HG03159 (cell line): ENCODE measurements around the gene TNNC1.

Experiments used
- ATAC-seq: cut with Tn5 transposase; IDR thresholded peaks from one replicate; pipeline ENCODE4 v1.9.1; 2021; ENCODE audit warnings: mild to moderate bottlenecking, moderate library complexity; ENCODE audit not compliant: unreplicated experiment

TNNC1 gene

DNA sequence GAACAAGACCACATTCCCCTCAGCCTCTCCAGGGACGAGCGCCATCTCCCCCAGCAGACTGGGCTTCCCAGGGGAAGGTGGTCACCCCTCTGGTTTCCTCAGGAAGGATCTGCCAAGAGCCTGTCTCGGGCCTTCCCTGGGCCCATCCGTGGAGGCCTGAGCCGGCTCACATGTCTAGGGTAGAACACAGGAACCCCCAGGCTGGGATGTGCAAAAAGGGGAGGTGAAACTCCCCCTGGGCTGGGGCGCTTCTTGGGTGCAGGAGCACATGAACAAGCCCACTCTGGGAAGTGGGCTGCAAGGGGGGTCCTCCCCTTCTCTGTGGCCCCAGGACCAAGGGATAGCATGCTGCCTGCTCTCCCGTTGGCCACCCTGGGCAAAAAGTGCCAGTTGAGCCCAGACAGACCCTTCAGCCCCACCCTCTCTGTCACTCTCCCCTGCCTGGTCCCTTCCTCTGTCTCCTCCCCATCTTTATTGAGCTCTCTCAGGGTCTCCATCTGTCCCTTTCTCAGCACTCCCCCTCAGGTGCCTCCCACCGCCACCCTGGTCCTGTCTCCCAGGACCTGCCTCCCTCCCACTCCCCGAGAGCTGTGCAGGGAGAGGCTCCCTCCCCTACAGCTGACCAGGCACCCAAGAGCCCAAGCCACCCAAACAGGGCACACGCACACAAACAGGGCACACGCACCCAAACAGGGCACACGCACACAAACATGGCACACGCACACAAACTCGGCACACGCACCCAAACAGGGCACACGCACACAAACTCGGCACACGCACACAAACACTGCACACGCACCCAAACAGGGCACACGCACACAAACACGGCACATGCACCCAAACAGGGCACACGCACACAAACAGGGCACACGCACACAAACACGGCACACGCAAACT lies 9.8 kb downstream of the TNNC1 start:
- no peak for ATAC-seq

DNA sequence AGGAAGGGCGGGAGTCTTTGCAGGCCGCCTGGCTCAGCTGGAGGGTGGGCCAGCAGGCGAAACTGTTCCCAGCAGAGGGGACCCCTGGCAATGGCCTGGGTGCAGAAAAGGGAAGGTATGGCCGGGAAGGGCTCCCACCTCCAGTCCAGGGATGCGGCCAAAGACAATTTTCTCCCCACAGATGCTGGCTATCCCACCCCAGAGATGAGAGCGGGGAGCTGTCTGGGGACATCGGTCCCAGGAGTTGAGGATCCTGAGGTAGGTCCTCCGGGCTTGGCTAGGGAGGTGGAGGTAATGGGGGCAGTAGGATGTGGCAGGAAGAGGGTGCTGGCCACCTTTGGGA lies 10.6 kb downstream of the TNNC1 start:
- ATAC-seq: no peak

DNA sequence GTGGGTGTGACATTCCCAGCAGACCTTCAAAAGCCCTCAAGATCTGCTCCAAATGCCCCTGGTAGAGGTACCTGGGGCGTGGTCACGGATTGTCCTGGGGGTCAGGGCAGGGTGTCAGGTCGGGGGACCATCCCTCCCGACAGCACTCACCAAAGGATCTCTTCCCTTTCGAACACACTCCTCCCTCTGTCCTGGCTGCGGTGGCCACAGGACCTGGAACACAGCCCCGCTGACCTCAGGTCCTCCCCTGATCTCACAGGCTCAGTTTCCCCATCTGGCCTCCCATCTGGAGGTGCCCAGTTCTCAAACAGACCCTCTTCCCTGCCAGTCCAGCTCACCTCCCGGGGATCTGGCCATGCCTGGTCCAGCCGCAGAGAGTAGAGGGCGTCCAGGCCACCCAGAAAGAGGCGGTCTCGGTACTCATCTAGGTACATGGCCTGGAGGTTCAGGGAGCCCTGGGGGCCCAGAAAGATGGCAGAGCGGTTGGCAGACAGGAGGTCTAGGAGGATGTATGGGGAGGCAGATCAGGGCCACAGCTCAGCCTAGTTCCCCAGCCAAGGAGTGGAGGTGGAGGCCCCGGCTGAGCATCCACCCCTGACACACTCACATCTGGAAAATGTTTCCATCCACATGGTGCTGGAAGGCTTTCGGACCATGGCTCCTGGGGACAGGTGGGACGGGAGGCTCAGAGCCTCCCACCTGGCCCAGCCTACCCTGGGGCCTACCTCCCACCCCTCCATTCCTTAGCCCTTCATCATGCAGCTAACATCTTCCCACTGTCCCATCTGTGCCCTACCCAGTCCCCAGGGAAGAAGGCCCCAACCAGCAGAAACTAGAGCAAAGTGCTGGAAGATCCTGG lies 11.2 kb downstream of the TNNC1 start:
- ATAC-seq: no peak

DNA sequence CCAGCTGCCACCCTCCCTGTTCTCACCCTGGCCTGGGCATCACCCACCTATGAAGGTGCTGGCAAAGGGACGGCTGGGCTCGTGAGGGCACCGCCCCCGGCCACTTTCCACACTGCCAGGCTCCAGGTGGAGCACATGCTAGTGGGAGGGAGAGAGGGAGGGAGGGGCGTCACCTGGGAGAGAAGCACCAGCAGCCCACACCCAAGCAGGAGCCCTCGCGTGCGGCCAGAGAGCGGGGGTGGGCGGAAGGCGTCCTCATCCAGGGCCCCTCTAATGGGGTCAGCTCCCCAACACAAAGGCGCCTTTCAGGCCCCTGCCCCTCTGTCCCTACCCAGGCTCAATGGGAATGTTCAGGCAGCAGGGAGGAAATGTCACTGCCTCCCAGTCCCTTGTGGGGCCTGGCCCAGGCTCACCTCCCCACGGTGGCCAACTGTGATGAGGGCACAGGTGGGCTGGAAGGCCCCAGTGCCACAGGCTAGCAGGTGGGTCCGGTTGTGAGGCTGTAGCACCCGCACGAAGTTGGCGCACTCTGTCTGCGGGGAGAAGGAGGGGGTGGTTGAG lies 12.0 kb downstream of the TNNC1 start:
- ATAC-seq: no peak

DNA sequence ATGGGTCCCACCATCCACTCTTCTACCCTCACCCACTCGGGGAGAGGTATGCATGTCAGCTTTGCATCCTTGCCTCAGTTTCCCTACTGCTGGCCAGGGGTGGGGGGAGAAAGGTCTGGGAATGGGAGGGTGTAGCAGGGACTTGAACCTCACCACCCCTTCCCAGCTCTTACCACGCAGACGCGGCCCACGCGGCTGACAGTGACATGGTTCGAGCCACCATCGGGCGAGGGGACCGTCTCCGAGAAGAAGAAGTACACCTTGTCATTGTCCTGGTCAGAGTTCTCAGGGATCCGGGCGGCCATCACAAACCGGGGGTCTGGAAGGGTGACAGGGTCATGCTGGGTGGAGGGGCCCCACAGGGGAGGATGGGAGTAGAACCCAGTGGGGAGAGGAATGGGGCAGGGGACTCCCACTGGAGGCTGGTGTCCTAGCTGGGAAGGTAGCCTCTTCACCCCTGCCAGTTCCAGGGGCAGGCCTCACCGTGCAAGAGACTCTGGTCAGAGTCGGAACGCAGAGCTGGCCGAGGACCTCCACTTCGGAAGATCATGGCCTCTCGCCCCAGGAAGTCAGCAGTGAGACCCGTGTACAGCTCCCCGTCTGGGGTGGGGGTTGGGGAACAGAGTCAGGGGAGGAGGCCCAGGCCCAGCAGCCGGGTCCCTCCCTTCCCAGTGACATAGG lies 12.6 kb downstream of the TNNC1 start:
- no peak for ATAC-seq

DNA sequence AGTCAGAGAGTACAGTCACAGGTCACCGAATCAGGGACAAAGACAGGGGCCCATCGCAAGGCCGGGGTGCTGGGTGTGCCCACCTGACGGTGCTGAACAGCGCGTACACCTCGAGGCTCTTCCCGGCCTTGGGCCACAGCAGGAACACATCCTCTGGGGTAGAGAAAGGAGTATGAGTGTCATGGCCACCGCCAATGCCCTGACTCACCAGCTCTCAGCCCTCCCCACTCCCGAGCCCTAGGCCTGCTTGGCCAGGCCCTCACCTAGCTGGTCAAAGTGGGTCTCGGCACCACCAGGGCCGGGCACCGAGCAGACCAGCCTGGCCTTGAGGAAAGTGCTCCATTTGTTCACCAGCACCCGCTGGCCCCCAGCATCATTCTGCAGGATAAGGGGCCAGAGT lies 13.2 kb downstream of the TNNC1 start:
- no peak for ATAC-seq

DNA sequence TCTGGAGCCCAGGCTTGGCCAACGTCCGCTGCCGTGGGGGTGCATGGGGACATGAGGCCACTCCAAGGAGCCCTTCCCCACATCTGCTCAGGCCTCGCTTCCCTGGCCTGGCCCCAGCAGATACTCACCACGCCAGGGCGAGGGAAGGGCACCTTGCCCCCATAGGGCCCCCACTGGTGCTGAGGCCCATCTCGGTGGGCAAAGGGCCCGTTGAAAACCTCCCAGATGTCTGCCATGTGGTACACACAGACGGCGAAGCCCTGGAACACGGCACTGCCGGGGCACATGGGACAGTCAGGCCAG lies 13.6 kb downstream of the TNNC1 start:
- no peak for ATAC-seq

DNA sequence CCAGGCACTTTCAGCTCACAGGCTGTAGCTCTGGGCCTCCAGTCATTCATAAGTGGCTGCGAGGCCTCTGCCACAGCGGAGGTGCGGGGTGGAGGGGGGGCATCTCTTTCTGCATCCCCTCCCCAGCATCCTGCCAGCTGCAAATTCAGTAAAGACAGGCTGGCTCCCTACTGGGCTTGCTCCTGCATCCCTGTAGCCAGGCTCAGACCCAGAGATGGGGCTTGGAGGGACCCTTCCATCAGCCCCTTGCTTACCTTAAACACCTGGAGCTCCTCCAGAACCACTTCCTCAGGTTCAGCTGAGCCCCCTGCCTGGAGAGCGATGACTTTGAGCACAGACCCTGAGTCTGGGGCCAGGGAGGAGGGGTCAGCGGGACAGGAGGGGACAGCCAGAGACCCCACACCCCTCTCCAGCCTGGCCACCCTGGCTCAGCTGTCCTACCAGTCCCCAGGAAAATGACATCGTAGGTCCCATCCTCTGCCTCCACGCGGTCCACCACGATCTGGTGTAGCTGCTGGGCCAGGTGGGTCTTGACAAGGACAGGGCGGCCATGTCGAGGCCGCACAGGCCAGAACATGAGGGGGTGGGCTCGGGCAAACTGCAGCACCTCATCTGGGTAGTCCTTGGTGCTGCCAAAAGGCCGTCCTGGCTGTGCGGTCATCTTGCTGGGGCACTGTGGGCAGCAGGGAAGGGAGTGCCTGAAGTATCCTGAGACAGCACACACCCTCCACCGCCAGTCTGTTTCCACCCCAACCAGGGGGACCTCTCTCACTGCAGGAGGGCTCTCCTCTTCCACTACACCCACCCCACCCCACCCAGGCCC lies 14.2 kb downstream of the TNNC1 start:
- no peak for ATAC-seq

DNA sequence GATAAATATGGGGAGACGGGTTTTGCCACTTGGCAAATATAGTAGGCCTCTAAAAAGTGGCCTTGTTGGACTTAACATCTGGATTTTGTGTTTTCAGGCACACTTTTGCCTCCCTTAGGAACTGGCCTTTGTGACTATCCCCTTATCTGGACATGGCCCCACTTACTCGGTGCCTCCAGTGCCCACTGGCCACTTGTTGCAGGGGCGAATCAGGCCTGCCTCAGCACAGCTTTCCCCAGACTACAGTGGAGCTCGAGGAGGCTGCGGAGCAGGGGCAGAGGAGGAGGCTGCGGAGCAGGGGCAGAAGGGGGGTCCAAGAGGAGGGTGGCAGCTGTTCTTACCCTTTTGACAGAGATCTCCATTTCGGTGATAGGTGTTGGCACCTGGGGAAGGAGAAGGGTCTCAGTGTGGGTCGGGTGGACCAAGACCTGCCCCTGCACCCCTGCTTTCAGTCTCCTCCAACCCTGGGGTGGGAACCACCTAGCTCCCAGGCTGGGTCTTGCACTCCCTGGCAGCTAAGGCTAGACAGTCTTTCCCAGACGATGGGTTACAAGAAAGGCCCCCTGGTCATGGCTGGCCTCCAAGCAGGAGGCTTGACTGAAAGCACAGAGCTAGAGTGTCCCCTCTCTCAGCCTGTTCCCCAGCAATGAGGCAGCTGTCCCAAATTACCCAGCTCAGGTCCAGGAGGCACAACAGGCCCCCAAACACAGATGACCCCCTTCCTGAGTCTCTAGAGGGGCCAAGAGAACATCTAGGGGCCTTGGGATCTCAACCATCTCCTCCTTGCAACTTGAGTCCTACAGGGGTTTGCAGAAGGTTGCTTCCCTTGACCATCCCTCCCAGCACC lies 15.0 kb downstream of the TNNC1 start:
- no peak for ATAC-seq

DNA sequence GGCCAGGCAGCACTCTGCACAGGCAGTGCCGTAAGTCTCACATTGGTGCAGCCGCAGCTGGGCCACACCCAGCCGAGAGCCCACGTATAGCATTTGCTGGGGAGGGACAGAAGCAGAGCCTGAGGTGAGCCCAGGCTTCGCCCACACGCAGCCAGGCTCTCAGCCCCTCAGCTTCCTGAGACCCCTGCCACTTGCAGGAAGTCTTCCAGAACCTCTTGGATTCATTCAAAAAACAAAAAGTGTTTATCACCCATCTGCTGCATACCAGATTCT lies 15.8 kb downstream of the TNNC1 start:
- no peak for ATAC-seq

DNA sequence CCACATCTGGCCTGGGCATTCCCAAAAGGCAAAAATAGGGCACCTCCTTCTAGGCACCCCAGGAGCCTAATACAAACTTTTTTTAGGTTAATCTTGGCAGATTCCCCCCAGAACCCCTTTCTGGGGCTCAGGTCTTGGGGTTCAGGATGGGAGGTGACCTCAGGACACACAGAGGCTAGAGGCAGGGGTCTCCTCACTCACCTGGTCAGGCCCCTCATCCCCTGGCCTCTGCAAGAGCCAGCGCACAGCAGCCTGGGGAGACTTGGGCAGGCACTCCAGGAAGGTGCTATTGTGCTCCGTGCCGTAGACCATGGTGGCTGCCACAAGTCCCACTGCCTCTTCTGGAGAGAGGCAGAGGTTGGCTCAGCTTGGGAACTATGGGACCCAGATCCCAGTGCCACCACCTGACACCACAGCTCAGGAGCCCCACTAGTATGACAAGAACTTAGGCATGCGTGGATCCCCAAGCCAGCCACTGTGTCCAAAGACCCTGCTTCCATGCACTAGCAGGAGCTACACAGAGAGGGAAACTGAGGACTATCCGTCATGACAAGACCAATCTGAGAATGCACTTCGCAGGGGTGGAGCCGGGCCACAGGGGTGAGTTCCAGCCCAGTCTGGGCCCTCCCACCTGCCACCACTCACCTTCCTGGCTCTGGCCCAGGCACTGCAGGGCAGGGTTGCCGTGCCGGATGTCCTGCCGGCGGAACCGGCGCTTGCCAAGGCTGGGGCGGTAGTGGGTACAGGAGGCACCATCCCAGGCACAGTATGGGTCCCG lies 16.3 kb downstream of the TNNC1 start:
- no peak for ATAC-seq

DNA sequence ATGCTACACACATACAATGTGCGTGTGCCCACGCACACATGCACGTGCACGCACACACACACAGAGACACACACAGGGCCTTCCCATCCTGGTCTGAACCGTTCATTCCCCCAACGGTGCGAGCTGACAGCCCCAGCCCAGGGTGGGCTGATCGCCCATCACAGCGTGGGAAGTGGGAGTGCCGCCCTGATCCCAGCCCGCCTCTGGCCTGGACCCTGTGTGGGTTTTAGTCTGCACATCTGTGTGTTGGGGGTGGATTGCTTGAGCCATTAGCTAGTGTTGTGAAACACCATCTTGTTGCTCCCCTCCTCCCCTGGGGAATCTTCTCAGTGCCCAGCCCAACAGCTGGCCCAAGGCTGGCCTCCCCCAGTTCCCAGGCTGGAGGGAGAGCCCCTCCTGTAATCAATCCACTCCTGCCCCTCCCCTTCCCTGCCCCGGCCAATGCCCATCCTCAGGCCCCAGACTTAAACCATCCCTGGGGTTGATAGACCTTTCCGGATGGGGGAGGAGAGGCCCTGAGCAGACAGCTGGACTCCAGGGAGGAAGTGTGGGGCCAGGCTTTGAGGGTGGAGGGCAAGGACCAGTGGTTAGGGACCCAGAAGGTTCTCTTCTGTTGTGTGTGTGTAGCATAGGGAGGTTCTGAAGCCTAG lies 17.2 kb downstream of the TNNC1 start:
- no peak for ATAC-seq

DNA sequence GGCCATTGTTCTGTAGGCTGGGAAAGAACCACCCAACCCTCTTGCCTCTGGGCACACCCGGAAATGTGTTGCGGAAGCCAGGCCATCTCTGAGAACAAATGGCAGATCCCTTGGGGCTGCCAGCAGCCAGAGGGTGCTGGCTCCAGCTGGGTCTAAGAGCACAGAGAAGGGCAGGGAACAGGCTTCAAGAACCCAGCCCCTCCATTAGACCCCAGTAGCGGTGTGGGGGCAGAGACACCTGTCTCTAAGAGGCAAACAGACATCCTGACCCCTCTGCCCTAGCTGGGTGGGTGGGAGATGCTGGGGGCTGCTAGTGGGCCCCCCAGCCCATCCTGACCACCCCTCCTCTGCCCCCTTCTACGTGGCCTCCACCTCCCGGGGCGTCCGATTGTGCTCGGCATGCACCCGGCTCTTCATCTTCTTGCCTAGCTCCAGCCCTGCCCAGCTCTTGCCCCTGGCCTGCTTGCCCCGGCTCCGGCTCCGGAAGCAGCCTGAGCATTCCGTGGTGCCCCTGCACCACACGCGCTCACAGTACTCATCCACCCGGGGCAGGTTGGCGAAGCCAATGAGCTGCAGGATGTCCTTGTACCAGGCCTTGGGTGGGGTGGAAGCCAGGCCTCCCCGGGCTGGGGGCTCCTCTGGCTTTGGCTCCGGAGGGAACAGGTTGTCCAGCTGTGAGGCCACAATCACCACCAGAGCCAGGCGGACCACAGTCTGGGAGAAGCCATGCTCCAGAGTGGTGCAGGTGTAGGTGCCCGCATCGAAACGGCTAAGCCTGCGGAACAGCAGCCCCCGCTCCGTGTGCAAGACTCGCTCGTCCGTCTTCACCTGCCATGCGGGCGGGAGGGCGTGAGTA lies 18.4 kb downstream of the TNNC1 start:
- ATAC-seq: no peak

DNA sequence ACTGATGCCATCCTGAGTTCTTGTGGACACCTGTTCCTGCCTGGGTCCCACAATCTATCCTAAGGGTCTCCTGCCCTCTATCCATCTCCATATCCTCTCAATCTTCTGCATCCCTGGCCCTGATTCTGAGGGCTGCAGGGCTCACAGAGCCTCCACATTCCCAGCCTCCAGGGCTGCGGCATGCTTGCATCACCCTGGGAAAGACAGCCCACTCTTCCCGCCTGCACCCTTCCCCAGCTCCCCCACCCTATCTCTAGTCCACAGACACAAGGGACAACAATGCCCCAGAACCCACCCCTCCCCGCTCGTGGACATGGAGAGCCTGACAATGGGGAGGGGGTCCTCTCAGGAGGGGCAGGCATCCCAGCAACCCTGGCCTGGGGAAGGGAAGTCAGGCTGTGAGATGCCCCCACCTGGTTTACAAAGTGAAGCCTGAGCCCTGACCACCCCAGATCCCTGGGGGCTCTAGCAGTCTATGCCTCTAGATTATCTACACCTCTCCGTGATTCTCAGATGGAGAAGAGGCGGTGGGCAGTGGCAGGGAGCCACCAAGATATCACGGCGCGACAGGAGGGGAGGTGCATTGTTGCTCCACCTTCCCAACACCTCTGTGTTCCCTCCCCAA lies 19.2 kb downstream of the TNNC1 start:
- no peak for ATAC-seq

DNA sequence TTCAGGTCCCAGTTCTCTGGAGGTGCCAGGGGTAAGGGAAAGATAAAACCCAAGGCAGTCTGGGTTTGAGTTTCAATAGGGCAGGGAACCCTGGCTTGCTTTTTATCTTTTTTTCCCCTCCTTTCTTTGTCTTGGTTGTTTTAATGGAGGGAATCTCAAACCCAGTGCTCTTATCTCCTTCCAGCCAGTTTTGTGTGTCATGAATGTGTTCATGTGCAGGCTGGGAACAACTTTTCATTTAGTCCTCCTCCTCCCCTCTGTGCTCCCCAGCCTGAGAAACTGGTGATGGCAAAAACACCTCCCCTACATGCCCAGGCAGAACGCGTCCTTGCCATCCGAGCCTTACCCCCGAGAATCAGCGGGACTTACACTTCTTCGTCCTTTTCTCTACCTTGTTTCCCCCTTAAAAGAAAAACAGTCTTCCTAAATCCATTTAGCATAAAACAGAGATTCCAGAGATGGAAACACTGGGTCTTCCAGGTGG lies 19.8 kb downstream of the TNNC1 start:
- no peak for ATAC-seq

DNA sequence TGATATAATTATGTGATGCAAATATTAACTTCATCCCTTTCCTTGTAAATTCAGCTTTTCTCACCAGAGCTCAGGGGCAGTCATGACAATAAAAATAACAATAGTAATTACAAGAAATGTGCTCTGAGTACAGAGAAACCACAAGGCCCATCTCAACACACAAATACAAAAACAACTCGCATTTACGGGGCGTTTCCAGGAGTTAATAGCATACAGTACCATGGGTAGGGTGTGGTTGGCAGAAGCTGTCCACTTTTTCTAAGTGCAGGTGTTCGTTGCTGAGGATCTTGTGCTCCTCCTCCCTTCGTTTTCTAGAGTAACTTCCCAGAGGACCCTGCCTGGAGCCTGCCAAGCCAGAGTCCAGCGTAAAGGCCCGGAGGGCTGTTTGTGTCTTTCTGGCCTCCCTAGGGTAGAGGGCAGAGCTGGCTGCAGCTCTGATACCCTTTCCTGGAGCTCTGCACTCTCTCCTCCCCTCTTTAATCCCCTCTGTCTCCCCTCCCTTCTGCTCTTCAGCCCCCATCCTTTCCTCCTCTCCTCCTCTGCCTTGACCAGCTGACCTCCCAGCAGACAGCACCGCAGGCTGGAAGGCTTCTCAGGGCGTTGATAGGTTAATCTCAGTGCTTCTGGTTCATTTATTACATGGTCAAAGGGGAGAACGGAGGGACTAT lies 20.4 kb downstream of the TNNC1 start:
- ATAC-seq: no peak

DNA sequence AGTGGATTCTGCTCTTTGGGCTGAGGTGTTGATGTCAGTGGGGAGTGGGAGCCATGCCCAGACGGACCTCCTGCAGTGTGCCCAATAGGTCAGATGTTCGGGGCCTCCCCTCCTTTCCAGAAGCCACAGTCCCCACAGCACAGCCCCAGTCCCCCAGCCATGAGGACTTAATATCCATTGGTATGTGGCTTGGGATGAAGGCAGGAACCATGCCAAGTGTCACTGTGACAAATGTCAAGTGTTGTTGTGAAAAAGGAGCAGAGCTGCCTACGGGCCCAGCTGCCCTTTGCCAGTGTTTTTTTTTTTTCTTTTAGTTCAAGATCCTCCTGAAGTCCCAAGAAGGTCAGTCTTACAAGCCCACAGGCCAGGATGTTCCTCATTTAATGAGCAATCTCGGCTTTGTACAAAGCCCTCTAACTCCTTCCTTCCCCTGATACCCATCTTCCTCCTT lies 21.1 kb downstream of the TNNC1 start:
- no peak for ATAC-seq
